Measurements from ENCODE around the gene NCAPH2.
A peak's percentile ranks its signal among the peaks of the same experiment; 100 is the strongest.

Gene NCAPH2

DNA sequence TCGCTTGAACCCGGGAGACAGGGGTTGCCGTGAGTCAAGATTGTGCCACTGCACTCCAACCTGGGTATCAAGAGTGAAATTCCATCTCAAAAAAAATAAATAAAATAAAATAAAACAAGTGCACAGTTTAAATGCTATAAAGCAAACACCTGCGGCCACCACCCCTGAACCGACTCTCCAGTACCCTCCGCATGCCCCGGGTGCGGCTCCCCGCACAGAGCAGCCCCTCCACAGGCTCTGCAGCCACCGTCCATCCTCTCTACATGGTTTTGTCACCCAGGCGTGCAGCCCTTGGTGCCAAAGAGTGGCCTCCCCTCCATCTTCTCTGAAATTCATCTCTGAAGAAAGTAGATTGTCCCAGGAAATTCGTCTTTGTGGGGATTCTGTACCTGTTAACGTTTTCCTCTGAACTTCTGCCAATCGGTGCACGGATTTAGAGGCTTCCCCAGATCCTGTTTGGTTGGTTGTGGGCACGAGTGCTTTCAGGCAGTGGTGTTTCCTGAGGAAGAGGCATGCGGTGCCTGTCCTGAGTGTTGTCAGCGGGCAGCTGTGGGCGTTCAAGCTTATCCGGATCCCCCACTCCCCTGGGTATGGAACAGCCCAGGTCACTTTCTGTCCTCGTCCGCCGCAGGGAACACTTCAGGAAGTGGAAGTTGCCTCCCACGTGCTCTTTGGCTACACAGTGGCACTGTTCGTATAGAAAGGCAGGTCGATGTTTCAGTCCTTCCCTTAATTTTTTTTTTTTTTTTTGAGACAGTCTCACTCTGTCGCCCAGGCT is 17.3 kb upstream of the NCAPH2 start:
- no peak for DNase-seq

DNA sequence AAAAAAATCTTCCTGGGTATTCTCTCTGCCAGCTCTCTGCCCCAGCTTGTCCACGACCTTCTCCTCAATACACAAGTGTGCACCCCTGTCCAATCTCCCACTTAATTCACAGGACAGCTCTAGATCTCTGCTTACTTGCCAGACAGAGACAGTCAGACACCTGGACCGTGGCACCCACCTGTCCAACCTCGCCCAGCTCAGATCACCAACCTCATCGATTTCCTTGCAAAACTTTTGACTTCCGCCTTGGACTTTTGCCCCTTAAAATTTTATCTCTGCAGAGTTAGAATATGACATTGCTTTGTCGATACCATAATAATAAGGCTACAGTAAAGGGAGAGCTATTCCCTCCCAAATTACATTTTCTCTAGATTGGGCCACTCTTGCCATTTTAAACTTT is 10.9 kb upstream of the NCAPH2 start:
- no peak for DNase-seq

DNA sequence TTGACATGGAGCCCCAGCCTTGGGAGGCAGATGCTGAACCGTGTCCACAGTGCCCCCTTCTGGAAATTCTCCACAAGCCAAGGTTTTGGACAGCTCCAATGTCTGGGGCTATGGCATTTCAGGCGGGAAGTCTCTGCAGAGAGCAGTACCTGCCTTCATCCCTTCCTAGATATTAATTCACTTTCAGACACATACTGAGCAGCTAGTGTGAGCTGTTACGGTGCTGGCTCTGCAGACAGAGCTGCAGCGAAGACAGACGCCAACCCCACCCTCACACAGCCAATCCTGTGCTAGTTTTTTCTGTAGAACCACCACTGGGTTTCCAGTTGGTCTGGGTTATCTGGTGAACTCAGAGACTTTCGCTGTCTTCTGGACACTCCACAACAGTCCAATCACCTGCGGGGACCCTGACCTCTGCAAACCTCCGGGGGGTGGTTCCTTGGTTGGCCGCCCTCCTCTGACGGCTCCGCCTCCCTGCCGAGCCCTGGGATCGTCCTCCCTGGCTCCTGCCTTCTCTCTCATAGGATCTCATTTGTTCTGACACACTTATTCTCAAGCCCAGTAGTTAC is 9.6 kb upstream of the NCAPH2 start:
- DNase-seq: peak; percentile 78 to 79

- DNase-seq: no peak
These were observed 7.6 kb upstream of the NCAPH2 start for GRCh38 chr22:50500452-50500851.

DNA sequence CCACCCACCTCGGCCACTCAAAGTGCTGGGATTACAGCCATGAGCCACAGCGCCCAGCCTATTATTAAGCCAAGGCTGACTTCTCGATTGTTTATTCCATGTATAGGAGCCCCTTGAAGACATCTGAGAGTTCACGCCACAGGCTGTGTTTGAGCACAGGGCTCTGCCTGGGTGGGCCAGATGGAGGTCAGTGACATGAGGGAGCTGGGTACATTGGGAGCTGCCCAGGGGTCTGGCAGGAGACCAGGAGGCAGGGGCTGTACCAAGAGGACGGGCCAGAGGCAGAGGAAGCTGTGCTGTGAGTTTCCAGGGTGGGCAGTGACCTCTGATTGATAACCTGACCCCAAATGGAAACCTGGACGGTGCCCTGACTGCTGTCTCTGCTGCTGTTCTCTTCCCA is 5.9 kb upstream of the NCAPH2 start:
- no peak for DNase-seq

DNA sequence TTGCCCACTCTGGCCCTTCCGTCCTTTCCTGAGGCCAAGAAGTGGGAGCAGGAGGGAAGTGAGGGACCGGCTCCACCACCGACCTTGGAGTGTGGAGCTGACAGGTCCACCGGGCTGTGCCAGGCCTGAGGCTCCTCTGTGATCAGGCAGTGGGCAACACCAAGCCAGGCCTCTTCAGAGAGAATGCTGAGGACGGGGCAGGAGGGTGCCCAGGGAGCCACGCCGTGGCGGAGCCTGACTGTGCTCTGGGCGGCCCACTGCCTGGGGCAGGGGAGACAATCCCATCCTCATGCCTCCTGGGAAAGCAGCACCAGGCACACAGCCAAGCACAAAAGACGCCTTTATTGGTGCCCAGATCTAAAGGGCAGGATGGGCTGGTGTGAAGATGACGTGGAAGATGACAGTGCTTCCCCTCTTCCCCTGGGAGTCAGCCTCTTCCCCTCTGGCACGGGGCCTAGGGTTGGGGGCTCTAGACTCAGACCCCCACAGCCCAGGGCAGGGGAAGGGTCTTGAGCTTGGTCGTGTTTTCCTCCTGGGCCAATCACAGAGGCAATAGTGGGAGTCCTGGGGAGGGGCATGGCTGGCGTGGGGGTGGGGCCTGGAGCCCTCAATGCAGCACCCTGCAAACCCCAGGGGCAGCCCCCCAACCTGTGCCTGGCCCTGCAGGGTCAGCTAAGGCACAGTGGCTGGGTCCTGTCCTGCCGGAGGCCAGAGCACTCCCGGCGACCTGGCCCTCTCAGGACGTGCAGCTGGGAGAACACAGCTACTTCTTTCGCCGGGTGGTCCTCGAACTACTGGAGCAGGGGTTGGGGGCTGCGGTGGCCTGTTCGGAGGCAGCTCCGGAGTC is 5.2 kb upstream of the NCAPH2 start:
- no peak for DNase-seq

GRCh38 chr22:50503475-50504145 is 4.4 kb upstream of the NCAPH2 start:
- DNase-seq: no peak

DNA sequence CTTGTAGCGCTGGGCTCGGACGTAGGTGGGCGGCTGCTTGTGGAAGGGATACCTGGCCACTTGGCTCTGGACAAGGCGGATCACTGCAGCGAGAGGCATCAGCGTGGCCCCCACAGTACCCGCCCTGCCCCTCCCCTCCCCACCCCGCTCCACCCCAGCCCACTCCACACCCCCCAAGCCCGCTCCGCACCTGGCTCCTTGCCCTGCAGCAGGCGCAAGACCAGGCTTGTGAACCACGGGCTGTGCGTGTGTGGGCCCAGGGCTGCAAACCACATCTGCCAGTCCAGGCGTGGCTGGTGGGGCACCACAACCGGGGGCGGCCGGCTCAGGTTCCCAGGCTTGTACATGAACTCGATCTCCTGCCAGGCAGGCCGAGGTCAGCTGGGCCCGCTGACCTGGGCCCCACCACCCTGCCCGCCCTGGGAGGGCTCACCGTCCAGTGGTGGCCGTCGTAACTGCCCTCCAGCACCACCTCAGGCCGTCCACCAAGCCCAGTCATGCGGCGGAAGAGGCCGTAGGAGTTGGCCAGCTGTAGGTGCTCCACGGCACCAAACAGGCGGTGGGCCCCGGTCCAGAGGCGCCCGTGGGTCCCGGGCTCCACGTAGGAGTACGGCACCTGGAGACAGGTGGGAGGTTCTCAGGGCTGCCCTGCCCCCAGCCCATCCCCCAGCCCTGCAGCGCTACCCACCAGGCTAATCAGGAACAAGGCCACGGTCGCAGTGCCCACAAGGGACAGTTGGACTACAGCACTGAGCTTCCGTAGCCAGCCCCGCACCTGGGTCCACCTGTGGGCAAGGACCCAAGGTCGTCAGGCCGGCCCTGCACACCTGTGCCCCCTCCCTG is 3.4 kb upstream of the NCAPH2 start:
- no peak for DNase-seq

- DNase-seq: no peak
These were observed 2.7 kb upstream of the NCAPH2 start for GRCh38 chr22:50505276-50505775.

DNA sequence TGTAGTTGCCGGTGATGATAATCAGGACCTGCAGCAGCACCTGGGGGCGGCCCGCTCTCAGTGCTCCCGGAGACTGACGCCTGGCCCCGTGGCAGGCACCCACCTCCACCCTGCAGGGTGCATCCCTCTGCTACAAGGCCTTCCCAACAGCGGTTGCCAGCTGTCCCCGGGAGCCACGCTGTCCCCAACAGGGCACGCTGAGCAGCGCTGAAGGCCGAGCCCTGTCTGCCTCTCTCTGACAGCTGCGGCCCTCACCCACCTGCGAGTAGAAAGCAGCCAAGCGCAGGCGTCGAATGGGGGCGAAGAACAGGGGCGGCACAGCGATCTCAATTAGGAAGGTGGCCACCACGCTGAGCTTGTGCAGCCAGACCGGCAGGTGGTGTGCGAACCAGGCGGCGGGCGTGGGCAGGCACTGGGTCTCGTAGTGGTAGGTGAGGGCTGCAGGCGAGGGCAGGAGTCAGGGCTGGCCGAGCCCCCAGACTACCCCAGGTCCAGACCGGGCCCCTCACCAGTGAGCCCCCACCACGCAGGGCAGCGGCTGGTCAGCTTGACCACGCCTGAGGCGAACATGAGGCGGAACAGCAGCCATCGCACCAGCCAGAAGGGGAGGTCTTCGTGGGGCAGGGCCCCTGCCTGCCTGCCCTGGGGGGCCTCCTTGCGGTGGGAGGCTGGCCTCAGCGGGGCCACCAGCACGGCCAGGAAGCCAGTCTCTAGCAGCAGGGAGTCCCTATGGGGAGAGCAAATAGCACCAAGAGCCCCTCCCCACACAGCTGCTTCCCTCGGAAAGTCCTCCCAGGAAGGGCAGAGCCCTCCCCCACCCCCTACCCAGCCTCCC is 2.0 kb upstream of the NCAPH2 start:
- DNase-seq: no peak

GRCh38 chr22:50506611-50507420 is 1.2 kb upstream of the NCAPH2 start:
- no peak for DNase-seq

DNA sequence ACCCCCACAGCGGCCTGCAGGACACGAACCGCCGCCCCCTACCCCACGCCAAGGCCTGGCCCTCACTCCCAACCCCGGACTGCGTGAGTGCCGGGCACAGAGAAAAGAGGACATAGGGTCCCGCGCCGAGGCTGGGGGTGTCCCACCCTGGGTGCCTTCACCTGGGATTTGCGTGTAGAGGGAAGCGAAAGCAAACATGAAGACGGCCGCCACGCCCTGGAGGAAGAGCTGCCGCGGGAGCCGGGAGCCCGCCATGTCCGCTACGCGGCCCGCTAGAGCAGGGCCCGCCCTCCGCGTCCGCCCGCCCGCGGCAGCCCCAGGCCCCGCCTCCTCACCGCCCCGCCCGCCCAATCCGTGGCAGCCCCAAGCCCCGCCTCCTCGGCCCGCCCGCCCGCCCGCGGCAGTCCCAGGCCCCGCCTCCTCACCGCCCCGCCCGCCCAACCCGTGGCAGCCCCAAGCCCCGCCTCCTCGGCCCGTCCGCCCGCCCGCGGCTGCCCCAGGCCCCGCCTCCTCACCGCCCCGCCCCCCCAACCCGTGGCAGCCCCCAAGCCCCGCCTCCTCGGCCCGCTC is 518 bp upstream of the NCAPH2 start, which contains the start of gene LMF2:
TSS of gene LMF2 (minus strand) at position 282 of the 570 bp plus-strand sequence. CDS start at position 255, 27 bp downstream.
- peak; percentile 93 to 94 for DNase-seq

DNA sequence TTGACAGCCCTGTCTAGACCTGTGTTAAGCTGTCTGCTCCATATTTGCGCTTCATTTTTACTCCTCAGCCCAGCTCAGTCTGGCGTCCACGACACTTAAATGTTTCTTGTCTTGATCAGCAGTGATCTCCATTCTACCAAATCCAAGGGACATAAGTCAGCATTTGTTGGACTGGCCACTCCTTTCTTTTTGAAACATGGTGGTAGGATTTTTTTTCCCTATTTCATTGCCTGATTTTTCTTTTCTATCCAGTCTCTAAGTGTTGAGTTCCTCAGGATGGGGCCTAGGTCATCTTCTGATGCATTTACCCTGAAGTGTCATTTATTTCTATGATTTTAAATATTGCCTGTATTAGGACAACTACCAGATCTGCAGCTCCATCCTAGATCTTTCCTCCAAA is 873 bp downstream of the NCAPH2 start:
- DNase-seq: no peak

- DNase-seq: no peak
These were observed 5.2 kb downstream of the NCAPH2 start for GRCh38 chr22:50513175-50513574.

DNA sequence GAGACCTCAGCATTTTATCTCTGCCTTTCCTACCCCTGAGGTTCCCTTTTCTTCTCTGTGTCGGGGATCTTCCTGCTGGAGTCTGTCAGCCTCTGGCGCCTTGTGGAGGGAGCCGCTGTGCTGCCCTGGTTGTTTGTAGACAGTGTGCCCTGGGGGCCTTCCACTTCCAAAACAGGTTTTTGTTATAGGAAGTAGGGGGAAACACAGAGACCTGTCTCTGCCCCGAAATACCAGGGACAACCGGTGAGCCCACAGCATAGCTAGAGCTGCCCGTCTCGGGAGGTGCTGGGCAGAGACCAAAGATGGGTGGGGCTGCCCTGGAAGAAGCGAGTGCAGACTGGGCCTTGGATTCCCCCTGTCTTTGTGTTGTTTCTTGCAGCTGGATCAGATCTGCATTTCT is 8.0 kb downstream of the NCAPH2 start:
- no peak for DNase-seq

DNA sequence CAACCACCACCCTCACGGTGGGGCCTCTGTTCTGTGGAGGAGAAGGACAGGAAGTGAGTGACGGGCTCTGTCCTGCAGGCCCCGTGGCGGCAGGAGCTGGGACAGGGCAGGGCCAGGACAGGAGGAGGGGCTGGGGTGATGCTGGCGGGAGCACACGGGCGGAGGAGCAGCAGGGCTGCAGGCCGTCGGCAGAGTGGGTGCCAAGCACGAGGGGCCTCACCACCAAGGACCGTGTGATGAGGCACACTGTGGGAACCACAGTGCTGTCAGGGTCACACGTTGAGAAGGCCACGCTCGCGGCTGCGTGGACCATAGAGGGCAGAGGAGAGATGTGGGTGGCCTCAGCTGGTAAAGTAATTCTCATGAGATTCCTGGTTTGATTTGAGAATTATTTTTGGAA is 8.9 kb downstream of the NCAPH2 start:
- DNase-seq: no peak

- DNase-seq: no peak
These were observed 9.7 kb downstream of the NCAPH2 start for GRCh38 chr22:50517495-50518260.

- DNase-seq: no peak
These were observed 10.6 kb downstream of the NCAPH2 start for GRCh38 chr22:50518606-50519005.

GRCh38 chr22:50519151-50519550 is 11.1 kb downstream of the NCAPH2 start:
- DNase-seq: no peak

Data from CD4-positive, alpha-beta T cell treated with Interleukin-4 for 1 hour (primary cell).